NCI-H1092 treated with DMSO at 0.1 percent for 48 hours (cell line): ENCODE results near the gene BAIAP2L1.

ENCODE experiments used
- DNase-seq: peaks from one replicate; lab custom pipeline; 2025; lab: John Stamatoyannopoulos, UW

BAIAP2L1 gene

DNA sequence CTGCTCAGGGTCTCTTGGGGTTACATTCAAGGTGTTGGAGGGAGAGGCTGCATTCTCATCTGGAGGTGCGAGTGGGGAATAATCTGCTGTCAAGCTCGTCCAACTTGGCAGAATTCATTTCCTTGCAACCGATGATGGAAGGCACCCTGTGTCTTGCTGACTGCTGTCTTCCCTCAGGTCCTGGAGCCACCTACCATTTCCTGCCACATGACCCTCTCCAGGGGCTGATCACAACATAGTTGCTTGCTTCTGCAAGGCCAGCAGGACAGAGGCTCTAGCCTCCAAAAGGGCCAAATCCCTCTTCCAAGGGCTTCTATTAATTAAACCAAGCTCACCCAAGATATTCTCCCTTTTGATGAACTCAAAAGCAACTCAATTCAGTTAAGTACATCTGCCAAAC lies 133.6 kb downstream of the BAIAP2L1 start:
- DNase-seq = no peak

DNA sequence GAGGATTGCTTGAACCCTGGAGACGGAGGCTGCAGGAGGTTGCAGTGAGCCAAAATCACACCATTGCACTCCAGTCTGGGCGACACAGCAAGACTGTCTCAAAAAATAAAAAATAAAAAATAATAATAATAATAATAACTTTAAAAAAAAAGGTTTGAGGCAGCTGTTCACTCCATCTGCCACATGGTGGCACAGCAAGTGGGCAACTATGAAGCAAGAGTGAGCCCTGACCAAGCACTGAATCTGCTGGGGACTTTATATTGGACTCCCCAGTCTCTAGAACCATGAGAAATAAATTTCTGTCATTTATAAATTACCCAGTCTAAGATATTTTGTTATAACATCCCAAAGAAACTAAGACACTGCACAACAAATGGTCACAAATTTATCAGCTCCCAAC lies 134.1 kb downstream of the BAIAP2L1 start:
- no peak for DNase-seq

DNA sequence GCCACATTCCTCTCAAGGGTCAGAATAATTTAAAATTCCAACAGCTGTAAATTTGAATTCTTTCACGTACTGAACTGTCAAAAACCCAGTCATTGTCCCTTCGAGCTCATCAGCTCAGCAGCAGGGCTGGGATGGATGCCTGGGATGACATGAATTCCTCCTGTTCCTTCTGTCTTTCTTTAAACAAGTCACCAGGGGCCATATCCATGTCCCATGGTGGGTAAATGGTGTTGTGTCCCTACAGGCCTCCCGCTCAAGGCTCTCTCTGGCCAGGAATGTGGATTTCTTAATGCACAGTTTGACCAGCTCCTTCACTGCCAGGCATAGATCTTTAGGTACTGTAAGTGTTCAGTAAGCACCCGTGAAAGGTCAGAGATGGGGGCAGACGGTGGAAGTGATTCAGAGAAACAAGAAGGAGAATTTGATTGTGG lies 135.0 kb downstream of the BAIAP2L1 start:
- DNase-seq = no peak

DNA sequence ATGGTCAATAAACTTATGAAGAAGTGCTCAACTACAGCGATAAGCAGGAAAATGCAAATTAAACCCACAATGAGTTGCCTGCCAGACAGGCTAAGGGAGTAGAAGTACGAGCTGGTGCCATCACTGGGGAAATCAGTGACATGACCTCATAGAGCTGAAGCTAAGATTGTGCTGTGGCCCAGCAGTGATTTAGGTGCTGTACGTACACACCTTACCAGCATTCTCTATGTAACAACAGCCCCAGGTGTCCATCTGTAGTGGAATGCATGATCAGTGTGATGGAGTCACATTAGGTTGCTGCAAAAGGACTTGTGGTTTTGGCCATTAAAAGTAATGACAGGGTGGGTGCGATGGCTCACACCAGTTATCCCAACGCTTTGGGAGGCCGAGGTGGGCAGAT lies 143.2 kb downstream of the BAIAP2L1 start:
- no peak for DNase-seq

DNA sequence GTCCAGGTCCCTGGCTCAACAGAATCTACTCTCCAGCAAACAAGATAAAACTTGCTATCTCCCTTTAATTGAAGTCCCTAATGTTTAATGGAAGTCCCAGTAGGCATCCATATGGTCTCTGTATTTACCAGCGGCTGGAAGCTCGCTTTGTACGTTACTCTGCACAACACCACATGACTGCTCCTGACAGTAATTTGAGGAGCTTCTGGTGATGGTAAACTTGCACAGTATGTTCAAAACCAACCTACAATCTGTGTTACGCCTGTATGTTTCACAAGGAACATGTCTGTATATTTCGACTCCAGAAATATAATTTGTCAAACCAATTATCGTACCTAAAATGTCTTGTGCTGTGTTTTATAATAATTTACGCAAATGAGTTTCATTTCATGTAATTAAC lies 144.5 kb downstream of the BAIAP2L1 start:
- DNase-seq = no peak

DNA sequence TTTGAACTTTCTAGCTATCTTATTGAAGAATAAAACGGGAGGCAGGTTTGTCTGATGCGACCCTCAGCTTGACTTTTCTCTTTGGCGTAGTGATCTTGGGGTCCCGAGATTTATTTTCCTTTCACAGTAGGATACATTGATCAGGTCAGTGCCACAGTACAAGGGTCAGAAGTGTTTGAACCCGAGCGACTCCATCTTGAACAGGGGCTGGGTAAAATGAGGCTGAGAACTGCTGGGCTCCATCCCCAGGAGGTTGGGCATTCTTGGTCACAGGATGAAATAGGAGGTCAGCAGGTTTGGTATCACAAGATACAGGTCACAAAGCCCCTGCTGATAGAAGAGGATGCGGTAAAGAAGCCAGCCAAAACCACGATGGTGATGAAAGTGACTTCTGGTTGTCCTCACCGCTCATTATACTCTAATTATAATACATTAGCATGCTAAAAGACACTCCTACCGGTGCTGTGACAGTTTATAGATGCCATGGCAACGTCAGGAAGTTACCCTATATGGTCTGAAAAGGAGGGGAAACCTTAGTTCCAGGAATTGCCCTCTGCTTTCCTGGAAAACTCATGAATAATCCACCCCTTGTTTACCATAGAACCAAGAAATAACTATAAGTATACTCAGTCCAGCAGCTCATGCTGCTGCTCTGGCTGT lies 145.8 kb downstream of the BAIAP2L1 start:
- no peak for DNase-seq

DNA sequence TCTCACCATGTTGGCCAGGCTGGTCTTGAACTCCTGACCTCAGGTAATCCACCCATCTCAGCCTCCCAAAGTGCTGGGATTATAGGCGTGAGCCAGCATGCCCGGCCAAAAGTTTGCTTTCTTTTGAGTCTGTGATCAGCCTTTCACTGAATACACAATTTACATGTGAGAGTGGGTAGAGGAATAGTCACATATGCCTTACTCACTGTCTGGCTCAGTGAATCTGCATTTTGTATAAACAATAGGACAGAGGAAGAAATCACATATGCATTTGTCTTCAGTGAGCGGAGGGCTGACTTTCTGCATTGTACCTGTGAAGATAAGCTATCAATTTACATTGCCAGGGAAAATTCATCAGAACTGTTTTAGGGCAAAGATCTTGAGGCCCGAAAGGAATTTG lies 146.4 kb downstream of the BAIAP2L1 start:
- DNase-seq = no peak

DNA sequence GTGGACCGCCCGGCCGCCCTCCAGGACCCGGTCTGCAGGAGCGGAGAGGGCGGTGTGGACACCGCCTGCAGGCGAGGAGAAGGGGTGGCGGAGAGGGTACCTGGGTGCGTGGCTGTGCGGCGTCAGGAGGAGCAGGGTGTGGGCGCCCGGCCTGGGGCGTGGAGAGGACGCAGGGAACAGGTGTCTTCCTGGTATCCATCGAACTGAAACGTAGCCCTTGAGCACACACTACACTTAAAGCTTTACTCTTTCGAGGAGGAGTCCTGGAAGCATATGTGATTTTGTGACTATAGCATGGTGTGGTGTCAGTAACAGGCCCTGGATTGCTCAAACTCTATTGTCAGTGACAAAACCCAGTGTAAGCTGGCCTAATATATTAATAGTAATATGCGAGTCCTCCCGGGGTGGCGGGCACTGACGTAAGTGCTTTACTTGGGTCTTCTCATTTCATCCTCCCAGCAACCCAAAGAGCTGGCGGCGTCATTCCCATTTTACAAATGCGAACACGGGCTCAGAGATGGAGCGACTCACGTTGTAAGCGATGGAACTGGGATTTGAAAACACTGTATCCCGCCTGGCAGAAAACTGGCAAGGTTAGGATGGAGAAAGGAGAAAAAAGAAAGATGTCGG lies 148.3 kb downstream of the BAIAP2L1 start:
- DNase-seq = peak; percentile 47

DNA sequence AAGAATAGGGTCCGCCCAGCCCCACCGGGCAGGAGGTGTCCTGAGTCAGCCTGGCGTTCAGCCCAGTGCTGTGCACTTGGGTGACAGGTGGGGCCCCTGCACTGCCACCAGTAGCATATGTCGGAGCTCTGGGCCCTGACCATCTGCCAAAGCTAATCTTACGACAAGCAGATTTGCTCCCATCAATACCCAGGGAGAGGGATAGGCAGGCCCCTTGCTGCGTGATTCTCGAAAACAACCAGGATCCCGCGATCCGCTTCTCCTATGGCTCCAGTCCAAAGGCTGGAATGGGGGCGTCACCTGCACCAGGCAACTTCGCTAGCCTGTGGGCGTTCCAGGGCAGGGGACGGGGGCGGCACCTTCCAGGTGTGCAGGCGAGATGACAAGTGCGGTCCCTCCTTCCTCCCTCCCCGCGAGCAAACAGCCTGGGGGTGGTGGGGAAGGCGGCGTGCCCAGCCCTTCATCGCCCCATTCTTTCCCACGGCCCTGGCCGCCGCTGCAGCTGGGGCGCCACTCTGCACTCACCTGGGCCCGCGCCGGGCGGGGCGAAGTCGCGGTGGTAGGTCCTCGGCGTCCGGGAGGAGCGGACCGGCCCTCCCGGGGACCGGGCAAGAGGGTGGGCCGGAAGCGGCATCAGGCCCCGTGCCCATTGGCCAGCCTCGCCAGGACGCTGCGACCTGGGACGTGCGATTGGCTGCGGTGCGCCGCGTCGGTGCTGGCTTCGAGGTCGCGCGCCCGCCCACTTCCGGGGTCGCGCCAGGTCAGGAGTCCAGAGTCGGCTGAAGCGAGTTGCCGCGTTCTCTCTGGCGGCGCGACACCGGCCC lies 149.1 kb downstream of the BAIAP2L1 start, which contains the start of gene TECPR1:
TSS of gene TECPR1 (minus strand) at position 632 of the 824 bp plus-strand sequence. CDS start 6,086 bp downstream, outside the sequence.
- DNase-seq = peak; percentile 90

DNA sequence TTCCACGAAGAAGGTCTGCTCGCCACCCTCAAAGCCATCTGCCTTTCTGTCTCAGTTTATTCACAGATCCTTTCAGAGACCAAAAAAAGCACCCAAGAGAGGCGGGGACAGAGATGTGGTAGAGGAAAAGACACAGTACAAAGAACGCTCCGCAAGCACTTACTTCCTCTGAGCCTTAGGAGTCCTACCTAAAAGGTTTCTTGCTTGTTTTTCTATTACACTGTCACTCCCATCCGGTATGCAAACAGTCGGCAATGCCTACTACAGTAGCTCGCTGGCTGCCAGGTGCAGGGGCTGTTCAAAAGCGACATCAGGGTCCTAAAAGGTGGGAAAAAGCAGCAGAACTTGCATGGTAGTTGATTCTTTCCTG lies 149.7 kb downstream of the BAIAP2L1 start:
- DNase-seq = no peak

DNA sequence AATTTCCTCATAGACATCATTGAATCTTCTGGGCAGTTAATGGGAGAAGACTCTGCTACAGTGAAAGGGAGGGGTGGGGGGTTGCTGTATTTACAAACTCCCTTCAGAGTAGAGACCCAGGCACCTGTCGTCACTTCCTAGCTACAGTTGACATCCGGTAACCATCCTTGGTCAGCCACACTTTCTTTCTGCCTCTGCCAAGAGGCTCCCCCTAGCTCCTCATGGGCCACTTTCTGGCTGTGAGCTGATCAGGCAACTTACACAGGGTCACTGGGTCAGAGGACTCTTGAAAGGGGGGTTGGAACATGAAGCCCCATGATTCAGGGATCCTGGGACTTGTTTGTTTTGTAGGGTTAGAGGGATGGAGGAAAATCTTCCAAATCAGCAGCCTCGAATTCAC lies 150.1 kb downstream of the BAIAP2L1 start:
- DNase-seq = no peak

DNA sequence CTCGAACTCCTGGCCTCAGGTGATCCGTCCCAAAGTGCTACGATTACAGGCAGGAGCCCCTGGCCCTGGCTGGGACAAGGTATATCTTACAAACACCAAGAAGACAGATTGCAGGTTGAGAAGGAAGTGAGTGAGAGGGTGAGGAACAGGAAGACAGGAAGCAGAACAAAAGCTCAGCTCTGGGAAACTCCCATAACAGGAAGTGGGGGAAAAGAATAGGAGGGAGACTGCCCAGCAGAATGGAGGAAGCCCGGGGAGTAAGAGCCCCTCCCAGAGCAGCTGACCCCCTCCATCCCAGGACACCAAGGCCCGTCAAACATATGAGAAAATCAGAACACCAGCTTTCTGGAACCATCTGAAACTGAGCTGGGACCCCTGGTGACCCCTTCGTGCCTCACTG lies 151.8 kb downstream of the BAIAP2L1 start:
- no peak for DNase-seq

DNA sequence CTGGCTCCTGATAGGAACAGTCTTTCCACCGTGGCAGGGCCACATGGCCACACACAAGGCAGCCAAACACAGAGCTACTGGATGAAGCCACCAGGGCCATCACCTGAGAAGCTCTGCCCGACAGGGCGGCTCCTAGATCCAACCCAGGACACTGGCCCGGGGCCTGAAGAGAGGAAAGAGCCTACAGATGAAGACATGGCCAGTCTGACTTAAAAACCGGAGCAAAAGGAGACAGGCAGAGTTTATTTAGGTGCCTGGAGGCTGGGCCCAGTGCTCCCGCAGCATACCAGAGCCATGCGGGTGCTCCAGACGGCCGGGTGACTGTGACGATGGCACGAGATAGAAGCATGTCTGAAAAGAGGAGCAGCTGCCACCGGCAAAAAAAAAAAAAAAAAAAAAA lies 152.7 kb downstream of the BAIAP2L1 start:
- DNase-seq = no peak

DNA sequence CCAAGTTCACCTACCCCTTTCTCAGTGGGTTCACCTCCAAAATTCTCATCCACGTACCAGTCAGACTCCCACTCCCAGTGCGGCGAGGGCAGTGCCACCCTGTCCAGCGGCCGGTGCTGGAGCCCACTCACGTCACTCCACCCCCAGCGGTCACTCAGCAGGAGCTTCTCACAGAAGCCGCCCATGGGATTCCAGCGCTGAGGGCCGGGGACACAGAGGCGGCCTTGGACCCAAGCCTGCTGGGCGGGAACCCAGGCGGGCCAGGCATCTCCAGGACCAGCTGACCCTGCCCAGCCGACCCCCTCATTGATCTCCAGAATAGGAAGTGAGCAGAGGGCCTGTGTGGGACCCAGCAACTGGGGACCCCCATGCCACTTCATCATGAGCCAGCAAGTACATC lies 156.0 kb downstream of the BAIAP2L1 start:
- DNase-seq = no peak

DNA sequence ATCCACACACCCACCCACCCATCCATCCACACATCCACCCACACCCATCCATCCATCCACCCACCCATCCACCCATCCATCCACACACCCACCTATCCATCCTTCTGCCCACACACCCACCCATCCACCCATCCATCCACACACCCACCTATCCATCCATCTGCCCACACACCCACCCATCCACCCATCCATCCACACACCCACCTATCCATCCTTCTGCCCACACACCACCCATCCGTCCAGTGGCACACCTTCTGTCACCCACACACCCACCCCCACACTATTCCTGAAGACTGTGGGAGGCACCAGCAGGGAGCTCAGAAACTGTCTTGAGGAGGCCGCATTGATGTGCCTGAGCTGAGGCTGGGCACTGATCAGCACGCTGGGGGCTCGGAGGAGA lies 158.0 kb downstream of the BAIAP2L1 start:
- DNase-seq = no peak

DNA sequence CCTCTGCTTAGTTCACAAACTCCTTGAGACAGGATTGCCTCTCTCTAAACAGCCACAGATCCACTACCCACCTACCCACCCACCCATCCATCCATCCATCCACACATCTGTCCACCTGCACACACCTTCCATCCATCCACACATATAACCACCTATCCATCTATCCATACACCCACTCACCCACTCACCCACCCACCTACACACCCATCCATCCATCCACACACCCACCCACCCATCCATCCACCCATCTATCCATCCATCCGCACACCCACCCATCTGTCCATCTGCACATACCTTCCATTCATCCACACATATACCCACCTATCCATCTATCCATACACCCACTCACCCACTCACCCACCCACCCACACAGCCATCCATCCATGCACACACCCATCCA lies 158.5 kb downstream of the BAIAP2L1 start:
- DNase-seq = no peak

DNA sequence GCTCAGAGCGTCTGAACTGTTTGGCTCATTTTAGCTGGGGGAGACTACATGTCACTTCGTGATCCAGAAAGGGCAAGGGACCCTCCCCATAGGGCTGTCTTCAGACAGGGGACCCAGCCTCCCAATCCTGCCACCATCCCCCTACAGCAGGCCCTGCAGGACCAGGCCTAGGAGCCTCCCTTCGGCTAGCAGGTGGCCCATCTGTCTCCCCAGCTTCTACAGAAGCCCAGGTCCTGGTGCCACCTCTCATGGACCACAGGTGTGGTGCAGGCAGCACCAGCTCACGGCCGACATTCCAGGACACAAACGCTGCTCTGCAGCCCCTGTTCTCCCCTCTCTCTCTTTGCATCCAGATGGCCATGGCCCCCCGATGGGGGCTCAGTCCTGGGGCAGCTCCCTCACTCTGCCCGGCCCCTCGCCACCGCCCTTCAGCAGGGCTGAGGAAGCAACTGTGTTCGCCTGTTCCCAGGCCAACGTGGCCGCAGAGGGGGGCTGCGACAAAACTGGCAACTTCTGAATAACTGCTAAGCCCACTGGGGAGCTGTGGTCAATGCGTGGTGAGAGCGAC lies 159.1 kb downstream of the BAIAP2L1 start:
- no peak for DNase-seq
